ENCODE data around the gene CLEC17A.
"Not testable (repeated sequence)": the region's sequence is repeated elsewhere in the genome, so short reads cannot be mapped to it uniquely, and the experiment has no call there.

Gene CLEC17A

GRCh38 chr19:14558370-14559066, 24.4 kb upstream of the CLEC17A start:
- DNase-seq (ENCODE audit: extremely low read depth in 1 of 2, low read depth in 1 of 2): no peak

- DNase-seq (ENCODE audit: extremely low read depth in 1 of 2, low read depth in 1 of 2): no peak
Measured at GRCh38 chr19:14559916-14560775, 22.7 kb upstream of the CLEC17A start.

- no peak for DNase-seq (ENCODE audit: extremely low read depth in 1 of 2, low read depth in 1 of 2)
Measured at GRCh38 chr19:14560776-14561108, 22.1 kb upstream of the CLEC17A start.

- DNase-seq (ENCODE audit: extremely low read depth in 1 of 2, low read depth in 1 of 2): no peak
Measured at GRCh38 chr19:14561249-14561648, 21.6 kb upstream of the CLEC17A start.

GRCh38 chr19:14561847-14562351, 21.0 kb upstream of the CLEC17A start:
- DNase-seq (ENCODE audit: extremely low read depth in 1 of 2, low read depth in 1 of 2): no peak

- no peak for DNase-seq (ENCODE audit: extremely low read depth in 1 of 2, low read depth in 1 of 2)
Measured at GRCh38 chr19:14562660-14563589, 20.0 kb upstream of the CLEC17A start.

- no peak for DNase-seq (ENCODE audit: extremely low read depth in 1 of 2, low read depth in 1 of 2)
Measured at GRCh38 chr19:14563590-14563926, 19.3 kb upstream of the CLEC17A start.

- DNase-seq (ENCODE audit: extremely low read depth in 1 of 2, low read depth in 1 of 2): peak in 1 of 2 donors; percentile 18
Measured at GRCh38 chr19:14563989-14564651, 18.8 kb upstream of the CLEC17A start.

- not testable (repeated sequence) for DNase-seq (ENCODE audit: extremely low read depth in 1 of 2, low read depth in 1 of 2)
Measured at GRCh38 chr19:14564652-14565297, 18.1 kb upstream of the CLEC17A start.

GRCh38 chr19:14565298-14565679, 17.6 kb upstream of the CLEC17A start:
- no peak for DNase-seq (ENCODE audit: extremely low read depth in 1 of 2, low read depth in 1 of 2)

- DNase-seq (ENCODE audit: extremely low read depth in 1 of 2, low read depth in 1 of 2): no peak
Measured at GRCh38 chr19:14565765-14566711, 16.8 kb upstream of the CLEC17A start.

GRCh38 chr19:14566712-14567077, 16.2 kb upstream of the CLEC17A start:
- DNase-seq (ENCODE audit: extremely low read depth in 1 of 2, low read depth in 1 of 2): no peak

- no peak for DNase-seq (ENCODE audit: extremely low read depth in 1 of 2, low read depth in 1 of 2)
Measured at GRCh38 chr19:14567079-14567478, 15.8 kb upstream of the CLEC17A start.

- DNase-seq (ENCODE audit: extremely low read depth in 1 of 2, low read depth in 1 of 2): no peak
Measured at GRCh38 chr19:14570864-14571527, 11.9 kb upstream of the CLEC17A start.

GRCh38 chr19:14571695-14572490, 11.0 kb upstream of the CLEC17A start, which contains the start of gene NDUFB7:
Gene NDUFB7 (minus strand): TSS chr19:14572066. CDS start chr19:14572000, 66 bp downstream.
- peak; percentile 74 to 75 for DNase-seq (ENCODE audit: extremely low read depth in 1 of 2, low read depth in 1 of 2)

GRCh38 chr19:14575428-14575980, 7.4 kb upstream of the CLEC17A start:
- no peak for DNase-seq (ENCODE audit: extremely low read depth in 1 of 2, low read depth in 1 of 2)

GRCh38 chr19:14576363-14576762, 6.5 kb upstream of the CLEC17A start:
- DNase-seq (ENCODE audit: extremely low read depth in 1 of 2, low read depth in 1 of 2): no peak
